Parathyroid adenoma (tissue), 2 donors: ENCODE data around the gene GDPD5.
A peak's percentile ranks its signal among the peaks of the same experiment; 100 is the strongest.

Experiments used
- H2AFZ ChIP-seq: fragments of 300-600 bp; sonication (generic); one replicate; pipeline ENCODE4 v1.7.0; 2017; ENCODE audit warnings: antibody characterized with exemption, mild to moderate bottlenecking
- H3K27ac ChIP-seq: fragments of 300-600 bp; sonication (generic); one replicate; pipeline ENCODE4 v1.7.0; 2017
- H3K27me3 ChIP-seq: fragments of 300-600 bp; sonication (generic); one replicate; pipeline ENCODE4 v1.7.0; 2017; ENCODE audit warnings: low read length; ENCODE audit not compliant: control insufficient read depth, insufficient read depth
- H3K36me3 ChIP-seq: fragments of 300-600 bp; sonication (generic); one replicate; pipeline ENCODE4 v1.7.0; 2017; ENCODE audit warnings: low read length; ENCODE audit not compliant: control insufficient read depth, insufficient read depth
- H3K4me1 ChIP-seq: fragments of 300-600 bp; sonication (generic); one replicate; pipeline ENCODE4 v1.7.0; 2017; ENCODE audit warnings: control low read depth
- H3K4me2 ChIP-seq: fragments of 300-600 bp; sonication (generic); one replicate; pipeline ENCODE4 v1.7.0; 2017; ENCODE audit warnings: low read length
- H3K4me3 ChIP-seq: fragments of 300-600 bp; sonication (generic); one replicate; pipeline ENCODE4 v1.7.0; 2017; ENCODE audit warnings: low read depth, low read length
- H3K79me2 ChIP-seq: fragments of 300-600 bp; sonication (generic); one replicate; pipeline ENCODE4 v1.7.0; 2017; ENCODE audit warnings: control low read depth
- H3K9ac ChIP-seq: fragments of 300-600 bp; sonication (generic); one replicate; pipeline ENCODE4 v1.7.0; 2017; ENCODE audit warnings: mild to moderate bottlenecking
- H3K9me3 ChIP-seq: fragments of 300-600 bp; sonication (generic); one replicate; pipeline ENCODE4 v1.7.0; 2017; ENCODE audit warnings: low read length; ENCODE audit not compliant: control insufficient read depth
- TF ChIP-seq, protein P1 (sequence below): fragments of 300-600 bp; sonication (generic); IDR thresholded peaks from one replicate; pipeline ENCODE4 v1.7.0; 2017; ENCODE audit warnings: antibody characterized with exemption, mild to moderate bottlenecking
- donor health status: primary hyperparathyroidism.

GDPD5 gene

DNA sequence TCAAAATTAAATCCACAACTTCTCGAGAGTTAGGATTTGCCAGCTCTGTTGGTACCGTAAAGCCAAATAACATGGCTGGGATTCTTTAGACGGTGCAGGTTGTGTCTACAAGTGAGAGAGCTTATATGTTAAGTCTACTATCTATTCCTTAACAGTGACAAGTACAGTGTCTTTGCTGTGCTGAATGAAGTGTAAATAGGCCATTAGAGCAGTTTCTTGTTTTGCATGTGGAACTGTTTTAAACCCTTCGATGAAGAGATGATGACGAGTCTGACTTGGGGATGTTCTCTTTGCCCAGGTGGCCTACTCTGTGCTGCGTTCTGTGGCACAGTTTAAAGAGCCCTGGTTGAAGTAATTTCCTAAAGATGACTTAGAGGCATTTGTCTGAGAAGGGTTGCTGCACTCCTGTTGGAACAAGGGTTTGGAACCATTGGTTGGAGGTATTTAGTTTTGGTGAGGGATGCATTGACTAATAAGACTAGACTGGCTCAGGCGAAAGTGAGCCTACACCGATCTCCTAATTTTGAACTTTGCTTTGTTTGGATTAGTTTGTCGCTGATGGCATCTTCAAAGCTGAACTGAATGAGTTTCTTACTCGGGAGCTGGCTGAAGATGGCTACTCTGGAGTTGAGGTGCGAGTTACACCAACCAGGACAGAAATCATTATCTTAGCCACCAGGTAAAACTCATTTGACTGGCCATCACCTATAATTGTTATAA, 125.4 kb downstream of the GDPD5 start:
- Histone ChIP-seq H2AFZ (peak overlapping the region; percentile 84), H3K4me1 (no peaks in the 10 kb centered on the region), H3K9me3 (no peaks in the 10 kb centered on the region)

DNA sequence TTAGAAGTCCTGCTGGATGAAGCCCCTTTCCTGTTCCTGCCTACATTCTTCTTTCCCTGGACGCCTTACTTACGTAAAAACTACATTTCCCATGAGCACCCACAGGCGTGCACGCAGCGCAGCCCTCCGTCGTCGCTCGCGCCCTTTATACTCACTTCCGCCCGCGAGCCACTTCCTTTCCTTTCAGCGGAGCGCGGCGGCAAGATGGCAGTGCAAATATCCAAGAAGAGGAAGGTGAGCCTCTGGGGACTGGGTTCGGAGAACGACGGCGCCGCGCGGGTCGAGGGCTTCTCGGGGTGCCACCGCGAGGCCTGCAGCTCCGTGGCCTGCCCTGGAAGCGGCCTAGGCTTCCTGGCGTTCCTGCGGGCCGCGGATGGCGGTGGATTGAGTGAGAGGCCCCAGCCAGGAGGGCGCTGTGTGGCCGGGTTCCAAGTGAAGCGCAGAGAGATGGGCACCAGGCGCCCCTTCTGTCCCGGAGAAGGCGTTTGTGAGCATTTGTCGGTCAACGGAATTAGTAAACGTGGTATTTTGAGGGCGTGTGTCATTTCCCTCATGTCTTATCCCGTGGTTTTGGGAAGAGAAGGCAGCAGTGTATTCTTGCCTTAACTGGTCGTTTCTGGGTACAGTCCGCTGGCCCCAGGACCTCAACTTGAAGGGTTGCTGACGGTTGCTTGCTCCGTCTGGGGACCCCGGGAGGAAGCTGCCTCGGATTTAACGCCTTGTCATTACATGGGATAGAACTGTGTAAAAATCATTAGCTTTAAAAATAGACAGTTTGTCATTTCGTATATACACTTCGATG, 126.2 kb downstream of the GDPD5 start, which contains the start of gene RPS3:
RPS3 (plus strand) TSS at position 175 of the 802 bp plus-strand sequence; CDS start at position 205, 30 bp downstream.
- TF ChIP-seq, protein P1, sequence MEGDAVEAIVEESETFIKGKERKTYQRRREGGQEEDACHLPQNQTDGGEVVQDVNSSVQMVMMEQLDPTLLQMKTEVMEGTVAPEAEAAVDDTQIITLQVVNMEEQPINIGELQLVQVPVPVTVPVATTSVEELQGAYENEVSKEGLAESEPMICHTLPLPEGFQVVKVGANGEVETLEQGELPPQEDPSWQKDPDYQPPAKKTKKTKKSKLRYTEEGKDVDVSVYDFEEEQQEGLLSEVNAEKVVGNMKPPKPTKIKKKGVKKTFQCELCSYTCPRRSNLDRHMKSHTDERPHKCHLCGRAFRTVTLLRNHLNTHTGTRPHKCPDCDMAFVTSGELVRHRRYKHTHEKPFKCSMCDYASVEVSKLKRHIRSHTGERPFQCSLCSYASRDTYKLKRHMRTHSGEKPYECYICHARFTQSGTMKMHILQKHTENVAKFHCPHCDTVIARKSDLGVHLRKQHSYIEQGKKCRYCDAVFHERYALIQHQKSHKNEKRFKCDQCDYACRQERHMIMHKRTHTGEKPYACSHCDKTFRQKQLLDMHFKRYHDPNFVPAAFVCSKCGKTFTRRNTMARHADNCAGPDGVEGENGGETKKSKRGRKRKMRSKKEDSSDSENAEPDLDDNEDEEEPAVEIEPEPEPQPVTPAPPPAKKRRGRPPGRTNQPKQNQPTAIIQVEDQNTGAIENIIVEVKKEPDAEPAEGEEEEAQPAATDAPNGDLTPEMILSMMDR, result no peak
- Histone ChIP-seq H2AFZ (peak within 1 kb of the TSS; percentile 84), H3K4me1 (no peaks in the 10 kb centered on the region), H3K36me3 (no peaks in the 10 kb centered on the region), H3K4me2 (peak within 1 kb of the TSS; percentile 60), H3K27me3 (no peaks in the 10 kb centered on the region), H3K79me2 (peaks cover 3% of the 10 kb centered on the region), H3K9me3 (no peaks in the 10 kb centered on the region), H3K27ac (peak within 1 kb of the TSS; percentile 85), H3K9ac (peak within 1 kb of the TSS; percentile 67), H3K4me3 (peak within 1 kb of the TSS; percentile 75)

More for the DNA sequence above, 125.4 kb downstream of the GDPD5 start:
- peaks cover 3% of the 10 kb centered on the region for H3K79me2 ChIP-seq
- no peaks in the 10 kb centered on the region for H3K36me3 ChIP-seq
- no peak overlapping the region for H3K9ac ChIP-seq
- H3K27me3 ChIP-seq, result no peaks in the 10 kb centered on the region
- TF ChIP-seq, protein P1, result no peak
- H3K27ac ChIP-seq, result peak overlapping the region; percentile 85
- H3K4me2 ChIP-seq, result peak overlapping the region; percentile 60
- peak overlapping the region; percentile 75 for H3K4me3 ChIP-seq

DNA sequence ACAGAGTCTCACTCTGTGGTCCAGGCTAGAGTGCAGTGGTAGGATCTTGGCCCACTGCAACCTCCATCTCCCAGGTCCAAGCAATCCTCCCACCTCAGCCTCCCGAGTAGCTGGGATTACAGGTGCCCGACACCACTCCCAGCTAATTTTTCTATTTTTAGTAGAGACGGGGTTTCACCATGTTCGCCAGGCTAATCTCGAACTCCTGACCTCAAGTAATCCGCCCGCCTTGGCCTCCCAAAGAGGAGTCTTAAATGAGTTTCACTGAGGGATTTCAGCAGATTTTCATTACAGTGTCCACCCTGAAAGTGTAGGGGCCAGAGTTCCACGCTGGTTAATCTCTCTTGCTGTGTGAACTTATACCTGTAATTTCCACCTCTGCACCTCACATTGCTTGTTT, 126.8 kb downstream of the GDPD5 start:
- no peaks in the 10 kb centered on the region for H3K27me3 ChIP-seq
- no peaks in the 10 kb centered on the region for H3K4me1 ChIP-seq
- H3K27ac ChIP-seq, result no peak overlapping the region
- no peaks in the 10 kb centered on the region for H3K9me3 ChIP-seq
- no peak overlapping the region for H3K4me2 ChIP-seq
- peaks cover 3% of the 10 kb centered on the region for H3K79me2 ChIP-seq
- H2AFZ ChIP-seq, result peak overlapping the region; percentile 84
- H3K4me3 ChIP-seq, result no peak overlapping the region
- TF ChIP-seq, protein P1, result no peak
- no peak overlapping the region for H3K9ac ChIP-seq
- no peaks in the 10 kb centered on the region for H3K36me3 ChIP-seq

DNA sequence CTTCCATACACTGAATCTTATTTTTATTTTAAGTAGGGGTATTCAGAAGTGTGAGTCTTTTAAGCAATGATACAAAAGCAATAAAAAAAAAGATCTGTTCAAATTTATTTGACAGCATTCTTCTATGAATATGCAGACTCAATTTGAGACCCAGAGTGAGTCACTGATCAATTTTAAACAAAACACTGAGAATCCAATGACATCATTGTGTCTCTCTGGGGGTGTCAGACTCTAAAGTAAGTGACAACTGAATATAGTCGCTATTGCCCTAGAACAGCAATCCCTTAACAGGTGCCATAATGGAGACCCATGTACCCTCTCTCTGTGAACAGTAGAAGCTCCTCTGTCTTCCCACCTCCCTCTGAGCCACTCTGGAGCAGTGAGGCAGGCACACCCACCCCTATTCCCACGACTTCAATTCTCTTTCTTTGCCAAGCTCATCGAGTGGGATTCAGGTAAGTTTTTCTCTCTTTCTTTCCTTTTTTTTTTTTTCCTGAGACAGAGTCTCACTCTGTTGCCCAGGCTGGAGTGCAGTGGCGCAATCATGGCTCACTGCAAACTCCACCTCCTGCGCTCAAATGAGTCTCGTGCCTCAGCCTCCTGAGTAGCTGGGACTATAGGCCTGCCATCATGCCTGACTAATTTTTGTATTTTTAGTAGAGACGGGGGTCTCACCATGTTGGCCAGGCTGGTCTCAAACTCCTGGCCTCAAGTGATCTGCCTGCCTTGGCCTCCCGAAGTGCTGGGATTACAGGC, 131.5 kb downstream of the GDPD5 start:
- Histone ChIP-seq H3K36me3 (no peaks in the 10 kb centered on the region), H3K27ac (no peak overlapping the region), H3K4me3 (no peak overlapping the region), H3K9me3 (no peaks in the 10 kb centered on the region), H3K4me1 (no peaks in the 10 kb centered on the region), H3K4me2 (no peak overlapping the region), H2AFZ (no peak overlapping the region), H3K79me2 (no peaks in the 10 kb centered on the region), H3K9ac (no peak overlapping the region), H3K27me3 (no peaks in the 10 kb centered on the region)
- TF ChIP-seq, protein P1, result no peak
